Measurements from ENCODE around the gene SPINK1. TPM values are rescaled to one million over a fixed set of nuclear protein-coding genes. Genes with fewer than 3 reads are reported as not detected.
"Not testable (repeated sequence)": the region's sequence is repeated elsewhere in the genome, so short reads cannot be mapped to it uniquely, and the experiment has no call there.

Gene SPINK1
- total and polyA plus RNA-seq, 9 of the 15 experiments (the other 6 are each of a cell fraction or from before 2014, with no cell fraction given), result 0.45 to 2.2 (median 0.65) TPM; not detected in 1

DNA sequence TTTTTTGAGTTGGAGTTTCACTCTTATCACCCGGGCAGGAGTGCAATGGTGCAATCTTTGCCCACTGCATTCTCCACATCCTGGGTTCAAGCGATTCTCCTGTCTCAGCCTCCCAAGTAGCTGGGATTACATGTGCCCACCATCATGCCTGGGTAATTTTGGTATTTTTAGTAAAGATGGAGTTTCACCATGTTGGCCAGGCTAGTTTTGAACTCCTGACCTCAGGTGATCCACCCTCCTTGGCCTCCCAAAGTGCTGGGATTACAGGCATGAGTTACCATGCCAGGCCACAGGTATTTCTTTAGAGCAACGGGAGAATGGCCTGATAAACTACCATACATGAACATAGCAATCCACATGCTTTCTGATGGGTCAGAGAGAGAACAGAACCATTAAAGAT lies 9.2 kb downstream of the SPINK1 start:
- H2AFZ ChIP-seq (ENCODE audit: low read depth, low read length); in situ Hi-C loops (cut with MboI); H3K27ac ChIP-seq (ENCODE audit: extremely low read depth, low read depth, low read length); FAIRE-seq; H3K36me3 ChIP-seq (ENCODE audit: control insufficient read depth, insufficient read depth, low read length); H3K9ac ChIP-seq (ENCODE audit: insufficient read depth in 1 of 2, low read depth in 2 of 2, low read length in 2 of 2); H3K4me2 ChIP-seq (ENCODE audit: insufficient read depth, low read length); H3K9me1 ChIP-seq (ENCODE audit: control insufficient read depth, insufficient read depth, low read length); ATAC-seq; H3K27me3 ChIP-seq (ENCODE audit: control insufficient read depth in 2 of 2, insufficient read depth in 2 of 2, low read length in 2 of 2); H4K20me1 ChIP-seq (replicated peaks; ENCODE audit: control insufficient read depth, insufficient read depth, low read length); DNase-seq (ENCODE audit: extremely low read depth in 1 of 4, low spot score in 3 of 4); H3K4me3 ChIP-seq; H3K4me1 ChIP-seq (replicated peaks in 1 of 2; ENCODE audit: control insufficient read depth in 2 of 2, insufficient read depth in 2 of 2, low read length in 2 of 2); BruUV-seq (replicated peaks); H3K79me2 ChIP-seq (ENCODE audit: control insufficient read depth, insufficient read depth, low read length); POLR2A ChIA-PET; H3K9me3 ChIP-seq (replicated peaks; ENCODE audit: control insufficient read depth, insufficient read depth, low read depth, low read length): not testable (repeated sequence)
- CTCF ChIA-PET (ENCODE audit: low intra/inter-chr PET ratio), result interaction anchor here (1.1 kb wide), 1 partner anchor 194 kb away, joined by 8 read pairs; no protein-coding TSS in a partner anchor
- intact Hi-C loops (cut with micrococcal nuclease), result loop anchor here (1.0 kb wide), 1 partner anchor 194 kb away; no protein-coding TSS in a partner anchor
- WGBS (ENCODE audit: insufficient coverage, low coverage, missing lambda C conversion rate), result 3% methylated on average over 3 of the region's 3 CpGs

DNA sequence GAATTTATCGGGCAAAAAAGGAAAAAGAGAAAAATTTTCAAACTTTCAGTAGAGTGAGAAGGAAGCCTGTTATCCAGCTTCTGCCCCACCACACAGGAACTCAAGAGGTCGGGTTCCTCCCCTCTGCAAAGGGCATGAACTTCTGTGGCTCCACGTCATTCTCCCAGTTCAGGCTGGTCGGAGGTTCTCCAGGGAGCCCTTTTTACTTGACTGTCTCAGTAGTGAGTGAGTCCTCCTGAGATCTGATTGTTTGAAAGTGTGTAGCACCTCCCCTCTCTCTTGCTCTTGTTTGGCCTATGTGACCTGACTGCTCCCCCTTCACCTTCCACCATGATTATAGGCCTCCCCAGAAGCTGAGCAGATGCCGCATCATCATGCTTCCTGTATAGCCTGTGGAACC lies 9.7 kb downstream of the SPINK1 start:
- Histone ChIP-seq H2AFZ (ENCODE audit: low read depth, low read length) (no peak overlapping the region), H3K9me1 (ENCODE audit: control insufficient read depth, insufficient read depth, low read length) (no peaks in the 10 kb centered on the region), H3K79me2 (ENCODE audit: control insufficient read depth, insufficient read depth, low read length) (no peaks in the 10 kb centered on the region), H3K36me3 (ENCODE audit: control insufficient read depth, insufficient read depth, low read length) (no peaks in the 10 kb centered on the region), H3K9ac (ENCODE audit: insufficient read depth in 1 of 2, low read depth in 2 of 2, low read length in 2 of 2) (no peak overlapping the region), H4K20me1 (replicated peaks; ENCODE audit: control insufficient read depth, insufficient read depth, low read length) (no peaks in the 10 kb centered on the region), H3K27me3 (ENCODE audit: control insufficient read depth in 2 of 2, insufficient read depth in 2 of 2, low read length in 2 of 2) (no peaks in the 10 kb centered on the region), H3K4me3 (no peak overlapping the region), H3K9me3 (replicated peaks; ENCODE audit: control insufficient read depth, insufficient read depth, low read depth, low read length) (no peaks in the 10 kb centered on the region), H3K4me1 (replicated peaks in 1 of 2; ENCODE audit: control insufficient read depth in 2 of 2, insufficient read depth in 2 of 2, low read length in 2 of 2) (no peaks in the 10 kb centered on the region), H3K4me2 (ENCODE audit: insufficient read depth, low read length) (no peak overlapping the region), H3K27ac (ENCODE audit: extremely low read depth, low read depth, low read length) (no peak overlapping the region)
- 0% methylated on average over 5 of the region's 5 CpGs for WGBS (ENCODE audit: insufficient coverage, low coverage, missing lambda C conversion rate)
- TF ChIP-seq, protein P1, sequence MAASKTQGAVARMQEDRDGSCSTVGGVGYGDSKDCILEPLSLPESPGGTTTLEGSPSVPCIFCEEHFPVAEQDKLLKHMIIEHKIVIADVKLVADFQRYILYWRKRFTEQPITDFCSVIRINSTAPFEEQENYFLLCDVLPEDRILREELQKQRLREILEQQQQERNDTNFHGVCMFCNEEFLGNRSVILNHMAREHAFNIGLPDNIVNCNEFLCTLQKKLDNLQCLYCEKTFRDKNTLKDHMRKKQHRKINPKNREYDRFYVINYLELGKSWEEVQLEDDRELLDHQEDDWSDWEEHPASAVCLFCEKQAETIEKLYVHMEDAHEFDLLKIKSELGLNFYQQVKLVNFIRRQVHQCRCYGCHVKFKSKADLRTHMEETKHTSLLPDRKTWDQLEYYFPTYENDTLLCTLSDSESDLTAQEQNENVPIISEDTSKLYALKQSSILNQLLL (CRISPR knock-in tag; IDR thresholded peaks at IDR 0.05; ENCODE audit: borderline replicate concordance), result no peak
- TF ChIP-seq ZNF146 (CRISPR knock-in tag; IDR thresholded peaks at IDR 0.05; ENCODE audit: unreplicated experiment) (no peak), NUFIP1 (IDR thresholded peaks at IDR 0.05; ENCODE audit: partially characterized antibody) (no peak)
- TF ChIP-seq, protein P2, sequence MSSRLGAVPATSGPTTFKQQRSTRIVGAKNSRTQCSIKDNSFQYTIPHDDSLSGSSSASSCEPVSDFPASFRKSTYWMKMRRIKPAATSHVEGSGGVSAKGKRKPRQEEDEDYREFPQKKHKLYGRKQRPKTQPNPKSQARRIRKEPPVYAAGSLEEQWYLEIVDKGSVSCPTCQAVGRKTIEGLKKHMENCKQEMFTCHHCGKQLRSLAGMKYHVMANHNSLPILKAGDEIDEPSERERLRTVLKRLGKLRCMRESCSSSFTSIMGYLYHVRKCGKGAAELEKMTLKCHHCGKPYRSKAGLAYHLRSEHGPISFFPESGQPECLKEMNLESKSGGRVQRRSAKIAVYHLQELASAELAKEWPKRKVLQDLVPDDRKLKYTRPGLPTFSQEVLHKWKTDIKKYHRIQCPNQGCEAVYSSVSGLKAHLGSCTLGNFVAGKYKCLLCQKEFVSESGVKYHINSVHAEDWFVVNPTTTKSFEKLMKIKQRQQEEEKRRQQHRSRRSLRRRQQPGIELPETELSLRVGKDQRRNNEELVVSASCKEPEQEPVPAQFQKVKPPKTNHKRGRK (tag; IDR thresholded peaks at IDR 0.05), result no peak
- TF ChIP-seq, protein P3, sequence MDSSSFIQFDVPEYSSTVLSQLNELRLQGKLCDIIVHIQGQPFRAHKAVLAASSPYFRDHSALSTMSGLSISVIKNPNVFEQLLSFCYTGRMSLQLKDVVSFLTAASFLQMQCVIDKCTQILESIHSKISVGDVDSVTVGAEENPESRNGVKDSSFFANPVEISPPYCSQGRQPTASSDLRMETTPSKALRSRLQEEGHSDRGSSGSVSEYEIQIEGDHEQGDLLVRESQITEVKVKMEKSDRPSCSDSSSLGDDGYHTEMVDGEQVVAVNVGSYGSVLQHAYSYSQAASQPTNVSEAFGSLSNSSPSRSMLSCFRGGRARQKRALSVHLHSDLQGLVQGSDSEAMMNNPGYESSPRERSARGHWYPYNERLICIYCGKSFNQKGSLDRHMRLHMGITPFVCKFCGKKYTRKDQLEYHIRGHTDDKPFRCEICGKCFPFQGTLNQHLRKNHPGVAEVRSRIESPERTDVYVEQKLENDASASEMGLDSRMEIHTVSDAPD (CRISPR knock-in tag; IDR thresholded peaks at IDR 0.05), result no peak
- TF ChIP-seq, protein P4, sequence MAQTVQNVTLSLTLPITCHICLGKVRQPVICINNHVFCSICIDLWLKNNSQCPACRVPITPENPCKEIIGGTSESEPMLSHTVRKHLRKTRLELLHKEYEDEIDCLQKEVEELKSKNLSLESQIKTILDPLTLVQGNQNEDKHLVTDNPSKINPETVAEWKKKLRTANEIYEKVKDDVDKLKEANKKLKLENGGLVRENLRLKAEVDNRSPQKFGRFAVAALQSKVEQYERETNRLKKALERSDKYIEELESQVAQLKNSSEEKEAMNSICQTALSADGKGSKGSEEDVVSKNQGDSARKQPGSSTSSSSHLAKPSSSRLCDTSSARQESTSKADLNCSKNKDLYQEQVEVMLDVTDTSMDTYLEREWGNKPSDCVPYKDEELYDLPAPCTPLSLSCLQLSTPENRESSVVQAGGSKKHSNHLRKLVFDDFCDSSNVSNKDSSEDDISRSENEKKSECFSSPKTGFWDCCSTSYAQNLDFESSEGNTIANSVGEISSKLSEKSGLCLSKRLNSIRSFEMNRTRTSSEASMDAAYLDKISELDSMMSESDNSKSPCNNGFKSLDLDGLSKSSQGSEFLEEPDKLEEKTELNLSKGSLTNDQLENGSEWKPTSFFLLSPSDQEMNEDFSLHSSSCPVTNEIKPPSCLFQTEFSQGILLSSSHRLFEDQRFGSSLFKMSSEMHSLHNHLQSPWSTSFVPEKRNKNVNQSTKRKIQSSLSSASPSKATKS (CRISPR knock-in tag; IDR thresholded peaks at IDR 0.05), result no peak
- in situ Hi-C loops (cut with MboI) (no loop called here), intact Hi-C loops (cut with micrococcal nuclease) (loop anchor here (1.0 kb wide), 1 partner anchor 193 kb away; no protein-coding TSS in a partner anchor)
- ChIA-PET CTCF (ENCODE audit: low intra/inter-chr PET ratio) (interaction anchor here (1.1 kb wide), 1 partner anchor 194 kb away, joined by 8 read pairs; no protein-coding TSS in a partner anchor), POLR2A (no interaction called here)
- no peak for FAIRE-seq
- ATAC-seq, result no peak
- no peak for DNase-seq (ENCODE audit: extremely low read depth in 1 of 4, low spot score in 3 of 4)
- BruUV-seq (replicated peaks), result no TSS peak

All from K562 (cell line).